ENCODE measurements around the gene KMT2B.
"Not testable (repeated sequence)": the region's sequence is repeated elsewhere in the genome, so short reads cannot be mapped to it uniquely, and the experiment has no call there.

KMT2B gene

DNA sequence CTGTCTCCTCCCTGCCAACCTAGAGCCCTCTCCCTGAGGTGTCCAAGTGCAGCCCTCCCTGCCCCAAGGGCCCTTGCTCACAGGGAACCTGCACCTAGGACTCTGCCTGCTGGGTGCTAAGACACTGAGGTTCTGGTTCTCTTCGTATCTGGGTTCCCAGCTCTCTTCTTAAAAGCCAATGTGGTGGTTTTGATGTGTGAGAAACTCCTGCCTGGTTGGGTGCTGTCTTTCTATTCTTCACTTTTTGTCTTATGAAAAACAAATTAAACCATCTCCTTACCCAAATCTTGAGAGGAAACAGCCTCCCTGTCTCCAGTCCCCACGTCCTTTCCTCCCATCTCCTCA lies 4.3 kb upstream of the KMT2B start:
- DNase-seq: no peak

GRCh38 chr19:35713904-35714495 lies 3.8 kb upstream of the KMT2B start:
- no peak for DNase-seq

DNA sequence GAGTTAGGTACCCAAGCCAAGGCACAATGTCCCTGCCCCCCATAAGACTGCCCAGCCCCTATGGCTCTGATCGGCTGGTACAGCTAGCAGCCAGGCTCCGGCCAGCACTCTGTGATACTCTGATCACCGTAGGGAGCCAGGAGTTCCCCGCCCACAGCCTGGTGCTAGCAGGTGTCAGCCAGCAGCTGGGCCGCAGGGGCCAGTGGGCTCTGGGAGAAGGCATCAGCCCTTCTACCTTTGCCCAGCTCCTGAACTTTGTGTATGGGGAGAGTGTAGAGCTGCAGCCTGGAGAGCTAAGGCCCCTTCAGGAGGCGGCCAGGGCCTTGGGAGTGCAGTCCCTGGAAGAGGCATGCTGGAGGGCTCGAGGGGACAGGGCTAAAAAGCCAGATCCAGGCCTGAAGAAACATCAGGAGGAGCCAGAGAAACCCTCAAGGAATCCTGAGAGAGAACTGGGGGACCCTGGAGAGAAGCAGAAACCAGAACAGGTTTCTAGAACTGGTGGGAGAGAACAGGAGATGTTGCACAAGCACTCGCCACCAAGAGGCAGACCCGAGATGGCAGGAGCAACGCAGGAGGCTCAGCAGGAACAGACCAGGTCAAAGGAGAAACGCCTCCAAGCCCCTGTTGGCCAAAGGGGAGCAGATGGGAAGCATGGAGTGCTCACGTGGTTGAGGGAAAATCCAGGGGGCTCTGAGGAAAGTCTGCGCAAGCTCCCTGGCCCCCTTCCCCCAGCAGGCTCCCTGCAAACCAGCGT lies 3.0 kb upstream of the KMT2B start:
- DNase-seq: no peak

- no peak for DNase-seq
These were observed 2.4 kb upstream of the KMT2B start for GRCh38 chr19:35715355-35715809.

GRCh38 chr19:35715981-35716800 lies 1.6 kb upstream of the KMT2B start:
- peak; percentile 32 for DNase-seq

GRCh38 chr19:35716801-35717664 lies 770 bp upstream of the KMT2B start:
- DNase-seq: peak; percentile 70

GRCh38 chr19:35718345-35719041 lies 690 bp downstream of the KMT2B start:
- no peak for DNase-seq

DNA sequence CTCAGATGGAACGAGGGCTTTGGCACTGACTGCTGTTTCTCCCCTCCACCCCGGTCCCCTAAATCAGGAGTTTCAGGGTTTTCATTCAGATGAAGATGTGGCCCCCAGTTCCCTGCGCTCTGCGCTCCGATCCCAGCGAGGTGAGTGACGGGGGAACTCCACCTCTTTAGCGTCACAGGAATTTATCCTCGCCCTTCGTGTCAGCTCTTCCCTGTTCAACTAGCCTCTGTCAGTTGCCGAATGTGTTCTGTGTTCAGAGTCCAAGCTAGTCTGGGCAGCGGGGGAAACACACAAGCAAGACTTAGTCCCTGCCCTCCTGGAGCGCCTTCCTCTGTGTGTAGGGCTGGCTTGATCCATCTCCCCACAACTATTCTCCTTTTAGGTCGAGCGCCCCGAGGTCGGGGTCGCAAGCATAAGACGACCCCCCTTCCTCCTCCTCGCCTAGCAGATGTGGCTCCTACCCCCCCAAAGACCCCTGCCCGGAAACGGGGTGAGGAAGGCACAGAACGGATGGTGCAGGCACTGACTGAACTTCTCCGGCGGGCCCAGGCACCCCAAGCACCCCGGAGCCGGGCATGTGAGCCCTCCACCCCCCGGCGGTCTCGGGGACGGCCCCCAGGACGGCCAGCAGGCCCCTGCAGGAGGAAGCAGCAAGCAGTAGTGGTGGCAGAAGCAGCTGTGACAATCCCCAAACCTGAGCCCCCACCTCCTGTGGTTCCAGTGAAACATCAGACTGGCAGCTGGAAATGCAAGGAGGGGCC lies 1.8 kb downstream of the KMT2B start:
- DNase-seq: no peak

GRCh38 chr19:35720163-35720524 lies 2.3 kb downstream of the KMT2B start:
- no peak for DNase-seq

DNA sequence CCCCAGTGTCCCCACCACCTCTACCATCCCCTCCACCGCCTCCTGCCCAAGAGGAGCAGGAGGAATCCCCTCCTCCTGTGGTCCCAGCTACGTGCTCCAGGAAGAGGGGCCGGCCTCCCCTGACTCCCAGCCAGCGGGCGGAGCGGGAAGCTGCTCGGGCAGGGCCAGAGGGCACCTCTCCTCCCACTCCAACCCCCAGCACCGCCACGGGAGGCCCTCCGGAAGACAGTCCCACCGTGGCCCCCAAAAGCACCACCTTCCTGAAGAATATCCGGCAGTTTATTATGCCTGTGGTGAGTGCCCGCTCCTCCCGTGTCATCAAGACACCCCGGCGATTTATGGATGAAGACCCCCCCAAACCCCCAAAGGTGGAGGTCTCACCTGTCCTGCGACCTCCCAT lies 2.8 kb downstream of the KMT2B start:
- no peak for DNase-seq

DNA sequence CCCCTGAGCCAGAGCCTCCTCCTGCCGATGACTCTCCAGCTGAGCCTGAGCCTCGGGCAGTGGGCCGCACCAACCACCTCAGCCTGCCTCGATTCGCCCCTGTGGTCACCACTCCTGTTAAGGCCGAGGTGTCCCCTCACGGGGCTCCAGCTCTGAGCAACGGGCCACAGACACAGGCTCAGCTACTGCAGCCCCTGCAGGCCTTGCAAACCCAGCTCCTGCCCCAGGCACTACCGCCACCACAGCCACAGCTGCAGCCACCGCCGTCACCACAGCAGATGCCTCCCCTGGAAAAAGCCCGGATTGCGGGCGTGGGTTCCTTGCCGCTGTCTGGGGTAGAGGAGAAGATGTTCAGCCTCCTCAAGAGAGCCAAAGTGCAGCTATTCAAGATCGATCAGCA lies 3.6 kb downstream of the KMT2B start:
- no peak for DNase-seq

- DNase-seq: no peak
These were observed 4.7 kb downstream of the KMT2B start for GRCh38 chr19:35722461-35722860.

- DNase-seq: no peak
These were observed 5.1 kb downstream of the KMT2B start for GRCh38 chr19:35722897-35723296.

- no peak for DNase-seq
These were observed 5.9 kb downstream of the KMT2B start for GRCh38 chr19:35723671-35724070.

DNA sequence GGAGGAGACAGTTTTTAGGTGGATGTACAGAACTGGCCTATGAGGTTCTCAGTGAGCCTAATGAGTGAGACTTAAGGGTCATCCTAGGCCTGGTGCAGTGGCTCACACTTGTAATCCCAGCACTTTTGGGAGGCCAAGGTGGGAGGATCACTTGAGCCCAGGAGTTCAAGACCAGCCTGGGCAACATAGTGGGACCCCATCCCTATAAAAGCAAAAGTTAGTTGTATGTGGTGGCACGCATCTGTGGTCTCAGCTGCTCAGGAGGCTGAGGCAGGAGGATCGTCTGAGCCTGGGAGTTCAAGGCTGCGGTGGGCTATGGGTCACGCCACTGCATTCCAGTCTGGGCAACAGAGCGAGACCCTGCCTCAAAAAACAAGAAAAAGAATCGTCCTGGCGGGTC lies 6.3 kb downstream of the KMT2B start:
- not testable (repeated sequence) for DNase-seq

DNA sequence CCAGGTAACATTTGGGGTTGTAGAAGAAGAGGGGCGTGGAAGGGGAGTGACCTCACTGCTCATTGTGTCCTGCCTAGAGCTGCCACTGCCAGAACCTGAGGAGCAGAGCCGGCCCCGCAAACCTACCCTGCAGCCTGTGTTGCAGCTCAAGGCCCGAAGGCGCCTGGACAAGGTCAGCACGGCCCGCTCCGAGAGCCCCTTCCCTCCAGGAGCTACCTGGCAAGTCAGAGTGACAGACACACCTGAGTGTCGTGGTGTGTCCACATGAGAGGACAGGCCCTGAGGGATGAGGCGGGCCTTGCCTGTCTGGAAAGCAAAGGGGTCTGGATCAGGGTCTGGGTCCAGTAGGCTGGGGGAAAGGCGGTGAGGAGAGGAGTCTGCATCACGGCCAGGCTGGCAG lies 6.8 kb downstream of the KMT2B start:
- no peak for DNase-seq

- no peak for DNase-seq
These were observed 7.5 kb downstream of the KMT2B start for GRCh38 chr19:35725216-35725861.

DNA sequence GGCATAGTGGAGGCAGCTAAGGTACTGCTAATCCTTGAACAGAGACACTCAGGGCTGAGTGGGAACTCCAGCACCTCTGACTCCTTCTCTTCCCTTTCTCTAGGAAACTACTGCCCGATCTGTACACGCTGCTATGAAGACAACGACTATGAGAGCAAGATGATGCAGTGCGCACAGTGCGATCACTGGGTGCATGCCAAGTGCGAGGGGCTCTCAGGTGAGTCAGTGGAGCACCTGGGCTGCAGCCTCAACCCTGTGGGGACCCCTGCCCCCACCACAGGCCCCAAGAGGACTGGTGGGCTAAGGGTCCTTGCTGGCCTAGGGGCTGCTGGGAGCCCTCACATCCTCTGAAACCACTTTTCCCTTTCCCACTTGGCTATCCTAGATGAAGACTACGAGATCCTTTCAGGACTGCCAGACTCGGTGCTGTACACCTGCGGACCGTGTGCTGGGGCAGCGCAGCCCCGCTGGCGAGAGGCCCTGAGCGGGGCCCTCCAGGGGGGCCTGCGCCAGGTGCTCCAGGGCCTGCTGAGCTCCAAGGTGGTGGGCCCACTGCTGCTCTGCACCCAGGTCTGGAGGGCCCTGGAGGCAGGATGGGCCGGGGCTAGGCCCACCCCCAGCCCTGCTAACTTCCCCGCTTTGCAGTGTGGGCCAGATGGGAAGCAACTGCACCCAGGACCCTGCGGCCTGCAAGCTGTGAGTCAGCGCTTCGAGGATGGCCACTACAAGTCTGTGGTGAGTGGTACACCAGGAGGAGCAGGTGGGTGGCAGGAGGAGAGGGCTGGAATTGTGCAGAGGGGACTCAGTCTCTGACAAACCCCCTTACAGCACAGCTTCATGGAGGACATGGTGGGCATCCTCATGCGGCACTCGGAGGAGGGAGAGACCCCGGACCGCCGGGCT lies 9.5 kb downstream of the KMT2B start:
- DNase-seq: no peak

- DNase-seq: no peak
These were observed 10.3 kb downstream of the KMT2B start for GRCh38 chr19:35727956-35728706.
